Right atrium auricular region (tissue), 2 donors: ENCODE measurements around the gene ALG11. TPM values are rescaled to one million over a fixed set of nuclear protein-coding genes. Genes with fewer than 3 reads are reported as not detected.
A peak's percentile ranks its signal among the peaks of the same experiment; 100 is the strongest.

Experiments used
- DNase-seq: peaks from one replicate; pipeline ENCODE4 v3.0.0-alpha.2; 2019; ENCODE audit warnings: low spot score
- H3K27ac ChIP-seq, 2 donors: fragments of 200-600 bp; sonication (generic); 1 replicate in 1 of 2; 2 replicates in 1 of 2; pipeline ENCODE4 v1.5.1; 2016 to 2019
- H3K27me3 ChIP-seq, 2 donors: fragments of 200-600 bp; sonication (generic); one replicate each; pipeline versions ENCODE4 v1.5.1 to v1.6.0; 2017 to 2019
- H3K36me3 ChIP-seq: fragments of 200-600 bp; sonication (generic); one replicate; pipeline ENCODE4 v1.5.1; 2016
- H3K4me1 ChIP-seq, 2 donors: fragments of 200-600 bp; sonication (generic); one replicate each; pipeline versions ENCODE4 v1.5.1 to v1.6.0; 2017 to 2019
- H3K4me3 ChIP-seq, 2 donors: fragments of 200-600 bp; sonication (generic); 1 replicate in 1 of 2; 2 replicates in 1 of 2; pipeline ENCODE4 v1.5.1; 2017 to 2019; ENCODE audit warnings: mild to moderate bottlenecking in 1 of 2, moderate library complexity in 1 of 2
- H3K9me3 ChIP-seq, 2 donors: fragments of 200-600 bp; sonication (generic); one replicate each; pipeline ENCODE4 v1.5.1; 2019
- CTCF ChIP-seq, 2 donors: fragments of 200-600 bp; sonication (generic); IDR thresholded peaks; one replicate each; pipeline ENCODE4 v1.5.1; 2019; ENCODE audit warnings: antibody characterized with exemption in 2 of 2
- total RNA-seq, 2 donors: library from RNA; depleted of rRNA; stranded (reverse); fragments of >200 nt; gene quantifications; one replicate each; pipeline ENCODE4 v1.1.0, GENCODE V29; 2016

Gene ALG11
- total RNA-seq, 2 donors from 2014 or later = 10.5 to 19.2 TPM

GRCh38 chr13:52005841-52006522 is 6.2 kb upstream of the ALG11 start:
- Histone ChIP-seq H3K27ac (no peak overlapping the region), H3K4me1 (peaks cover 0 to 10% of the 10 kb centered on the region in 2 donors), H3K36me3 (no peaks in the 10 kb centered on the region), H3K9me3 (no peaks in the 10 kb centered on the region), H3K27me3 (no peaks in the 10 kb centered on the region), H3K4me3 (no peak overlapping the region)
- TF ChIP-seq CTCF (IDR thresholded peaks at IDR 0.05) = no peak
- no peak for DNase-seq

- Histone ChIP-seq H3K27ac (no peak overlapping the region), H3K36me3 (no peaks in the 10 kb centered on the region), H3K4me1 (peaks cover 0 to 11% of the 10 kb centered on the region in 2 donors), H3K4me3 (no peak overlapping the region), H3K27me3 (no peaks in the 10 kb centered on the region), H3K9me3 (no peaks in the 10 kb centered on the region)
- TF ChIP-seq CTCF (IDR thresholded peaks at IDR 0.05) = no peak
- no peak for DNase-seq
Observed at GRCh38 chr13:52006523-52007245, 5.5 kb upstream of the ALG11 start.

DNA sequence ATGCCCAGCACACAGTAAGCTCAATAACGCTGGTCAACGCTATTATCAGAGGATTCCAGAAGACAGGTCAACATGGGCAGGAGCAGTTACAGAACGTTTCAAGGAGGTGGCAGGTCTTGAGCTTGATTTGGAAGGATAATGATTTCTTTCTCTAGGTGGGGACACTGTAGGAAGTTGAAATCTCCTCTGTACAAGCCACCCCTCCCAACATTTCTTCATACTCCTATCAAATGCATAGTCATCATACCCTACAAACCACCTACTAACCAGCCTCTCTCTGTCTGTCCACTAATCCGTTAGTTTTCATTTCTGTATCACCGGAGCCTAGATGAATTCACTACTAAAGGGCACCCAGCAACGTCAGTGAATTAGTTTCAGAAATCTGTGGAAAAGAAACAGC is 2.3 kb upstream of the ALG11 start:
- Histone ChIP-seq H3K4me3 (no peak overlapping the region), H3K4me1 (peaks cover 0 to 22% of the 10 kb centered on the region in 2 donors), H3K27ac (no peak overlapping the region), H3K36me3 (no peaks in the 10 kb centered on the region), H3K27me3 (no peaks in the 10 kb centered on the region), H3K9me3 (no peaks in the 10 kb centered on the region)
- DNase-seq = no peak
- no peak for TF ChIP-seq CTCF (IDR thresholded peaks at IDR 0.05)

DNA sequence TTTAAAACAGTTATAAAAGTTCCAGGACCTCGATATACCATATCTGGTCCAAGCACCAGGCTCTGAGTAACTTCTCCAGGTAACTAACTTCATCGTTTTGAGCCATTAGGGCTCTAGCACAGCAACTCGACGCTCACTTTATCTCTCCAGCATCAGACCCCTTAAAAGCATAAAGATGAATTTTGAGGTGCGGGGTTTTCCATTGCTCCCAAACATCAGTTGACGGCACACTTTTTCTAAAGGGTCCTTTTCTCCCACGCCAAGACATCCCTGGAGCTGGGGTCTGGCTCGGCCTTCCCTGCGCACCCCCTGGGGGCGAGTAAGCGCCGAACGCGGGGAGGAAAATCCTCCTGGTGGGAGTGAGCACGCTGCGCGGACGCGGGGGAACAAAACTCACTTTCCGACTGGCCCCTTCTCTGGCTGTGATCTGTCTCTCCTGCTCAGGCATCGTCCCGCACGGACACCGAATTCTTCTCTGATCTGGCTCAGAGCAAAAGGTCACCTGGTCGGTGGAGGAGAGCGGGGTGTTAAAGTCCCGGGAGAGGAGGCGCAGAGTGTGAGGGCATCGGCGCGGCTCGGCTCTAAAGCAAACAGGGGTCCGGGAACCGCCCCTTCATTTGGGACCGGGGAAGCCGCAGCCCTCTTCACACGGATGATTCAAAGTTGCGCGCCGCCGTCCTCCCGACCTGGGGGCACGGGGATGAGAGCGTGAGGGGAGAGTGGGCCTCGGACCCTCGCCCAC is 1.1 kb upstream of the ALG11 start, which contains the start of gene ATP7B:
Gene ATP7B (minus strand): TSS at position 561 of the 742 bp plus-strand sequence. CDS start 113 bp downstream, at position 448.
- no peak for TF ChIP-seq CTCF (IDR thresholded peaks at IDR 0.05)

DNA sequence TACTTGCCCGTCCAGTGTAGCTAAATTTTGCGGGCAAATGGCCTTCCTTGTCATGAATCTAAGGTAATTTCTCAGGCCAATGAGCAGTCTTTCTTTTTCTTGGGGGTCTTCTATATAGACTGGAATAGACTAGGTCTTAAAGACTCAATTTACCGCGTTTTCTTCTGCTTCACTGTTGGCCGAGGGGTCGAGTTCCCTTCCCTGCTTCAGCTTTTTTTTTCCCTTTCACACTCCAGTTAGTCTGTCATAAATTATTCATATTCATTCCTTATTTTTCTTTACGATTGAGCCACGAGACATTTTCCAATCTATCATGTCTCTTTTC is 276 bp downstream of the ALG11 start:
- peaks cover 0 to 22% of the 10 kb centered on the region in 2 donors for H3K4me1 ChIP-seq
- no peaks in the 10 kb centered on the region for H3K27me3 ChIP-seq
- no peaks in the 10 kb centered on the region for H3K9me3 ChIP-seq
- no peaks in the 10 kb centered on the region for H3K36me3 ChIP-seq
- TF ChIP-seq CTCF (IDR thresholded peaks at IDR 0.05) = no peak
- peak overlapping the region; percentile 81 to 90 for H3K4me3 ChIP-seq
- DNase-seq = no peak
- peak overlapping the region; percentile 44 to 61 for H3K27ac ChIP-seq

More for the DNA sequence above, 1.1 kb upstream of the ALG11 start, which contains the start of gene ATP7B:
- Histone ChIP-seq H3K27ac (peak within 1 kb of the TSS; percentile 81 to 89), H3K36me3 (no peaks in the 10 kb centered on the region), H3K4me3 (peak within 1 kb of the TSS; percentile 81 to 90), H3K9me3 (no peaks in the 10 kb centered on the region), H3K4me1 (peaks cover 0 to 22% of the 10 kb centered on the region in 2 donors), H3K27me3 (no peaks in the 10 kb centered on the region)
- peak; percentile 60 for DNase-seq
